Superior temporal gyrus (tissue), 1 donor: ENCODE data around the gene PRDX5.
A peak's percentile ranks its signal among the peaks of the same experiment; 100 is the strongest.

Source experiments
- DNase-seq: peaks from one replicate; pipeline ENCODE4 v3.0.0-alpha.2; 2016; ENCODE audit errors: extremely low spot score

The PRDX5 gene

DNA sequence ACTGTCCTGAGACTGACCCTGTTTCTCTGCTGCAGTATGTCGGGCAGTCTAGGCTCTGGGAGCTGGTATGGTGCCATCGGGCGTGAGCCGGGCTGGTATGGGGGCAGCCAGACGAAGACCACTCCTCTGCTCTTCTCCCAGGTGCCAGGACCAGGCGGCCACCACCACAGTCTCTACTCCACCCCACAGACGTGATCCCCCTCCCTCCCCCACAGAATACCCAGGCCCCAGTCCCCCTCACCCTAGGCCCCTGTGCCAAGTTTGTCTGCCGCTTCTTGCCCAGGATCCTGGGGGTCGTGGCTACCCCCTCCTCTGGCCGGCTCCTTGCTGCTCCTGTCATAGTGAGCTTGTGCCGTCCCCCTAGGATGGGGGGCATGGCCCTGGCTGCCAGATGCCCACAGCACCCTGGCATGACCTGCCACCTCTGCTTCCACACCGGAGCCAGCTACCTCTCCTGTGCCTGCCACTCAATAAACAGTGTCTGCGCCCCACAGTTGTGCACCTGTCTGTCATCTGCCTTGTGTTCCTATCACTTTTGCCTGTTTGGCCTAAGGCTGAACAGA is 28.8 kb upstream of the PRDX5 start:
- DNase-seq: no peak

DNA sequence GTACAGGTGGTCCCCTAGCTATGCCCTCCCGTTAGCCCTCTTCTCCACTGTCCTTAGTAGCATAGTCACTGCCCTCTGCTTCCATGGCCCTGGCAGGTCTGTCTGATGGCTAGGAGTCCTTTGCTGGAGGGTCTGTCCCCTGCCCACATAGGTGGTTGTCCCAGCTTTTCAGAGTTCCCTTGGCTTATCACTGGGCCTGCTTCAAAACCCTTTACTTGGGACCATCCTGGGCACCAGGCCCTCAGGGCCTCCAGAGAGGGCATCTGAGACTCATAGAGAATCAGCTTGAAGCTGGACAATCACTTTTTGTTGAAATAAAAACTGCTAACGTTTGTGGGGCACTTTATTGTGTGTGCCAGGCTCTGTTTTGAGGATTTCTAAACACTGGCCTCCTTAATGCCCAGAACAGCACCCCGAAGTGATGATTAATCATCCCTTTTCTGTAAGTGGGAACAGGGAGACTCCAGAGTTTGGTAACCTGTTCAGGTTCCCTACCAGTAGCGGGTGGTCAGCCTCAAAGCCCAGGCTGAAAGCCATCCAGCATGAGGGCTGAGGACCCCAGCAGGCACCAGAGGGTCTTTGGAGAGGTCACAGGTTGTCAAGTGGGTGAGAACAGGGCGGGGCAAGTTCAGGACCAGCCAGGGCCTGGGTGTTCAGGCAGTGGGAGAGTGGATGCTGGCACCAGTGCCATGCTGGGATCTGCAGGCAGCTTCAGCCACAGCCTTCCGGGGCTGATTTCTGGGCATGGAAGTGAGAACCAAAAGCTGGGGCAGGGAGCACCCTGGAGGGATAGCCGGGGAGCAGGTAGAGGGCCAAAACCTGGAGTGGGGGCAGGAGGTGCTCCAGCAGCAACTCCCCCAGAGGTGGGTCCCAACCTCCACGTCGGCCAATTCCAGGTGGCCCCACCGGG is 27.3 kb upstream of the PRDX5 start:
- DNase-seq: no peak

DNA sequence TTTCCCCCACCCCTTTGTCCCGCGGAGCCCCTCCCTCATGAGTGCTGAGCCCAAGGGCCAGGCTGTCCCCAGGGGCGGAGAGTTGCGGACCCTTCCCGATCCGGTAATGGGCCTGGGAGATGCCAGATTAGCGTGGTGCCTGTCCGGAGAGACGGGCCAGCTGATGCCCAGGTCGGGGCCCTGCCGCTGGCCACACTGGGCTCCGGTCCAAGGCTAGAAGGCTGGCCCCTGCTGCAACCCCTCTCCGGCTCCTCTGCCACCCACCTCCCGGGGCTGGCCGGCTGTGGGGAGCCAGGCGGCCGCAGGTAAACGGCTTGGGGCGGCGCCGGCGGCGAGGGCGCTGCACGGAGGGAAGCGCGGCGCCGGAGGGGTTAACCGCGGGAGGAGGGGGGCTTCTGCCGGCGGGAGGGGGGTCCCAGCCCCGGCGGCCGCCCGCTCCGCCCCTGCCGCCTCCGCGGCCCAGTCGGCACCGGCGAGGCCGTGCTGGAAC is 26.6 kb upstream of the PRDX5 start, which contains the start of gene KCNK4:
KCNK4 (plus strand) TSS at position 41 of the 490 bp plus-strand sequence. CDS start 1,717 bp downstream, outside the sequence.
- DNase-seq: no peak

DNA sequence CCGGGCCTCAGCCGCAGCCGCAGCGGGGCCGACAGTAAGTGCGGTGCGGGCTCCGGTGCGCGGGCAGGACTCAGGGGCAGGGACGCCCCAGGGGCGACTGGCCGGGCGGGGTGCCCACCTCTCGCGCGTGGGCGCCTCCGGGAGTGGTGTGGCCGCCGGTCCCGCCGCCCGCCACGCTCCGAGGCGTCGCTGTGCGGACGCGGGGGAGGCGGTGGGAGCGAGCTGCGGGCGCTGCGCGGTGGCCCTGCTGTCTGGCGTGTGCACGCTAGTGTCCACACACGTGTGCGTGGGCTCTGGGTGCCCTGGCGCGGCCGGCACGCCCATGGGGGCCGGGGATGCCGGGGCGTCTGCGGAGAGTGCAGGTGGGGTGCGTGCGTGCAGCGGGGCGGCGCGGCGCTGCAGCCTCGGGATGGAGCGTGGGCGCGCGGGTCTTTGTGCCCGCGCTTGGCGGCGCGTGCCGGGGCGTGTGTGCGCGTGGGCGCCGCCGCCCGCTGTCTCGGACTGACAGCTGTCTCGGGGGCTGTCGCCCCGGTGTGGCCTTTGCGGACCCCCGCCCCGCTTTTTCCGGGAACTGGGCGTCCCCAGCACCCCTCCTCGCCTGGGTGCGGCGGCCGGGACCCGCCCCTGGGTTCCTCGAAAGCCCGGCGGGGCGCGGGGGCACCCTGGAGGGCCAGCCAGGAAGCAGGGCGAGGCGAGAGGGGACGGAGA is 26.0 kb upstream of the PRDX5 start:
- DNase-seq: no peak

DNA sequence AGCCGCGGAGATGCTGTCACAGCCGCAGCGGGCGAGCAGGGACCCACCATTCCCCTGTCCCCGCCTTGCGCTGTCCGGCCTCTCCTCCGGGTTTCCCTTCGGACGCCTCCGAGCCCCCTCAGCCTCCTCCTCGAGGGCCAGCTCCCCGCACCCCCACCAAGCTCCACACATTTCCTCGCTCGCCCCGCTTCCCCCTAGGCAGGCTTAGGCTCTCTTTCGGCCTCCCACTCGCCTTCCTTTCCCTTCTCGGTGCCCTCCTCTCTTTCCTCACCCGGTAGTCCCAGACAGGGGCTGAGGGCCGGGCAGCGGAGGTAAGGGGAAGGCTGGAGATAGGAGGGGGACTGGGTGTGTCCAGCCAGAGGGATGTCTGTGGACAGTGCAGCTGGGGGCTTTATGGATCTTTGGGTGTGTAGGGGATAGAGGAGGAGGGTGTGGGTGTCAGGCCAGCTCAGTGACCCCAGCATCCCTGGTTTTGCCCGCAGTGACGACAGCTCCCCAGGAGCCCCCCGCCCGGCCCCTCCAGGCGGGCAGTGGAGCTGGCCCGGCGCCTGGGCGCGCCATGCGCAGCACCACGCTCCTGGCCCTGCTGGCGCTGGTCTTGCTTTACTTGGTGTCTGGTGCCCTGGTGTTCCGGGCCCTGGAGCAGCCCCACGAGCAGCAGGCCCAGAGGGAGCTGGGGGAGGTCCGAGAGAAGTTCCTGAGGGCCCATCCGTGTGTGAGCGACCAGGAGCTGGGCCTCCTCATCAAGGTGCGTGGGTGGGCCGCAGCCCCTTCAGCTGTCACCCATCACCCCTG is 25.3 kb upstream of the PRDX5 start:
- no peak for DNase-seq

DNA sequence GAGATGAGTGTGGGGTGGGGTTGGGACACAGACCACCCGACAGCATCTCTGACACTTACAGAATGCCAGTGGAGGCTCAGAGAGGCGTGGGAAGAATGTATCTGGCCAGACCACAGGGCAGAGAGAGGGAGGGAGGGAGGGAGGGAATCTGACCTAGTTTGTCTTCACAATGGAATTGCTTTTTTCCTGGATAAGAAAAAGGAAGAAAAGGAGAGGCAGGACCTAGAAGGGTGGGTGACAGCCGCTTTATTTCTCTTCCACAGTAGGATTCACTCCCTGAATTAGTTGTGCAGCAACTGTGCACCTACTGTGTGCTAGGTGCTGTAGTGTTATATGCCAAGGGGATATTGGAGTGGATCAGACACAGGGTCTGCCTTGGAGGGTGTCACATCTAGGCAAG is 23.1 kb upstream of the PRDX5 start:
- DNase-seq: no peak

DNA sequence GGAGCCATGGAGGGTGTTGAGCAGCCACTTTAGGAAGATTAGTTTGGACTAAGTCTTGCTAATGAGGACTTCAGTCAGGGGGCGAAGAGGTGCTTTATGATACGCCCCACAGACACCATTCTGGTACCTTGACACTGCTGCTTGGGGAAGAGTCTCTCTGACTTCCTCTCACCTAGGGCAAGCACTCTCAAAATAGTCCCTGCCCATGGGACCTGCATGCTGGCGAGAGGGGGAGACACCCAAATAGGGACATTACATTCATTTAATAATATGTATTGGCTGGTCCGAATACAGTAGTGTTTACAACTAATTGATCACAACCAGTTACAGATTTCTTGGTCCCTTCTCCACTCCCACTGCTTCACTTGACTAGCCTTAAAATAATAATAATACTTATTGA is 22.2 kb upstream of the PRDX5 start:
- DNase-seq: no peak

DNA sequence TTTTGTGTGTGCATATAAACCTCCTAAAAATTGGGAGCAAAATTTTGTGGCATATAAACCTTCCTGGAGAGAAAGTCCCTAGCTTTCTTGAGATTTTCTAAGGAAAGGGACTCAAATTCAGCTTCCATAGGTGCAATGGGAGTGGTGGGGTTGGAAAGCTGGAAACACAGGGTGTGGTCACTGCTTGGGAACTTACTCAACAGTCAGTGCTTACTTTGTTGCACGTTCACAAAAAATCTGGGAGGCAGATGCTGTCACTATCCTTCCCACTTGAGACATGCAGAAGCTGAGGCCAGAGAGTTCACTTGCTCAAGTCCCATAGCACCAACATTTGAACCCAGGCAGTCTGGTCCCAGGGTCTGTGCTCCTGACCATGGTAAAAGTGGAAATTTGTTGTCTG is 21.7 kb upstream of the PRDX5 start:
- no peak for DNase-seq

DNA sequence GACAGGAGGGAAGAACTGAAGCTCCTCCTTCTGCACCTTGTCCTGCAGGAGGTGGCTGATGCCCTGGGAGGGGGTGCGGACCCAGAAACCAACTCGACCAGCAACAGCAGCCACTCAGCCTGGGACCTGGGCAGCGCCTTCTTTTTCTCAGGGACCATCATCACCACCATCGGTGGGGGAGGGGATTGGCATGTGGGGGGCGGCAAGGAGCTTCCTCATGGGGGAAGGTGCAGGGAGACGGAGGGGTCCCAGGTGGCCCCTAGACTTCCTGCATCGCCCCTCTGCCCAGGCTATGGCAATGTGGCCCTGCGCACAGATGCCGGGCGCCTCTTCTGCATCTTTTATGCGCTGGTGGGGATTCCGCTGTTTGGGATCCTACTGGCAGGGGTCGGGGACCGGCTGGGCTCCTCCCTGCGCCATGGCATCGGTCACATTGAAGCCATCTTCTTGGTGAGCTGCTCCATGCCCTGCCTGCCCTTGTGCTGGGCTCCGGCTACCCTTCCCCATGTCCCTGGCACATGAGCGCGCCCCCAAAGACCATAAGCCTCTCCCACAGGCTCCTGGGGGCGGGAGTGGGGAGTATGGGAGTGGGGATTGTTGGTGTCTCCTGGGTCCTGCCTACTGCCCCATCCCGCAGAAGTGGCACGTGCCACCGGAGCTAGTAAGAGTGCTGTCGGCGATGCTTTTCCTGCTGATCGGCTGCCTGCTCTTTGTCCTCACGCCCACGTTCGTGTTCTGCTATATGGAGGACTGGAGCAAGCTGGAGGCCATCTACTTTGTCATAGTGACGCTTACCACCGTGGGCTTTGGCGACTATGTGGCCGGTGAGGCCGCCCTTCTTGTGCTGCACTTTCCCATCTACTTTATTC is 20.9 kb upstream of the PRDX5 start:
- DNase-seq: no peak

DNA sequence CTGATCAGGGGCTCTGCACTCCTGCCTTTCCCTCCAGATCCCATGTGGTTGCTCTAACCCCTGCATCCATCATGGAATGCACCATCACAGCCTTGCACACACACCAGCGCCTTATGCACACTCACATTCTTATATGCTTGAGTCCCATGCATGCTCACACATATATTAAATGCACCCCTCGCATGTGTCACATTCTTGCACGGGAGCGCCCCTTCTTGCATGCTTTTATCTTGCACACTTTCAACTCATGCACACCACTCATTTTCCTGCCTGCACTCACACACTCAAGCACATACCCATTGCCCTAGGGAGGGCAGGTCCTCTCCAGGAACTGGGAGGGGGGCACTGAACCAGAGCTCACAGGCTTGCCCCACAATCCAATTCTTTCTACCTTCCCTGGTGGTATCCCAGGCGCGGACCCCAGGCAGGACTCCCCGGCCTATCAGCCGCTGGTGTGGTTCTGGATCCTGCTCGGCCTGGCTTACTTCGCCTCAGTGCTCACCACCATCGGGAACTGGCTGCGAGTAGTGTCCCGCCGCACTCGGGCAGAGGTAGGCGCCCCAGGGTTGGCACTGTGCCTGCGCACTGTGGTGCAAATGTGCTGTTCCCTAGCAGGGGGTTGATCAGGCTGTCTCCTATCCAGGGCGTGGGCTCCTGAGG is 20.1 kb upstream of the PRDX5 start:
- no peak for DNase-seq

DNA sequence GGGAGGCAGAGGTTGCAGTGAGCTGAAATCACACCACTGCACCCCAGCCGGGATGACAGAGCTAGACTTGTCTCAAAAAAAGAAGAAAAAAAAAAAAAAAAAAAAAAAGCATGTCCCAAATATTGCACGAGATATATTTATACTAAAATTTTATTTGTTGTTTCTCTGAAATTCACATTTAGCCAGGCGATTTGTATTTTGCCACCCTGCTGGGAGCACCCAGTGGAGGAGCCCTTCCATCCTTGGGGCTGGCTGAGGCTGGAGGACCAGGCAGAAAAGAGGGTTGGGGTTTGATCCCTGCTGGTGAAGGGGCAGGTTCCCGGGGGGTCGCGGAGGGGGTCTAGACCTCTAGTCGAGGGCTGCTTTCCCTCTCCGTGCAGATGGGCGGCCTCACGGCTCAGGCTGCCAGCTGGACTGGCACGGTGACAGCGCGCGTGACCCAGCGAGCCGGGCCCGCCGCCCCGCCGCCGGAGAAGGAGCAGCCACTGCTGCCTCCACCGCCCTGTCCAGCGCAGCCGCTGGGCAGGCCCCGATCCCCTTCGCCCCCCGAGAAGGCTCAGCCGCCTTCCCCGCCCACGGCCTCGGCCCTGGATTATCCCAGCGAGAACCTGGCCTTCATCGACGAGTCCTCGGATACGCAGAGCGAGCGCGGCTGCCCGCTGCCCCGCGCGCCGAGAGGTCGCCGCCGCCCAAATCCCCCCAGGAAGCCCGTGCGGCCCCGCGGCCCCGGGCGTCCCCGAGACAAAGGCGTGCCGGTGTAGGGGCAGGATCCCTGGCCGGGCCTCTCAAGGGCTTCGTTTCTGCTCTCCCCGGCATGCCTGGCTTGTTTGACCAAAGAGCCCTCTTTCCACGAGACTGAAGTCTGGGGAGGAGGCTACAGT is 18.7 kb upstream of the PRDX5 start:
- peak; percentile 68 for DNase-seq

DNA sequence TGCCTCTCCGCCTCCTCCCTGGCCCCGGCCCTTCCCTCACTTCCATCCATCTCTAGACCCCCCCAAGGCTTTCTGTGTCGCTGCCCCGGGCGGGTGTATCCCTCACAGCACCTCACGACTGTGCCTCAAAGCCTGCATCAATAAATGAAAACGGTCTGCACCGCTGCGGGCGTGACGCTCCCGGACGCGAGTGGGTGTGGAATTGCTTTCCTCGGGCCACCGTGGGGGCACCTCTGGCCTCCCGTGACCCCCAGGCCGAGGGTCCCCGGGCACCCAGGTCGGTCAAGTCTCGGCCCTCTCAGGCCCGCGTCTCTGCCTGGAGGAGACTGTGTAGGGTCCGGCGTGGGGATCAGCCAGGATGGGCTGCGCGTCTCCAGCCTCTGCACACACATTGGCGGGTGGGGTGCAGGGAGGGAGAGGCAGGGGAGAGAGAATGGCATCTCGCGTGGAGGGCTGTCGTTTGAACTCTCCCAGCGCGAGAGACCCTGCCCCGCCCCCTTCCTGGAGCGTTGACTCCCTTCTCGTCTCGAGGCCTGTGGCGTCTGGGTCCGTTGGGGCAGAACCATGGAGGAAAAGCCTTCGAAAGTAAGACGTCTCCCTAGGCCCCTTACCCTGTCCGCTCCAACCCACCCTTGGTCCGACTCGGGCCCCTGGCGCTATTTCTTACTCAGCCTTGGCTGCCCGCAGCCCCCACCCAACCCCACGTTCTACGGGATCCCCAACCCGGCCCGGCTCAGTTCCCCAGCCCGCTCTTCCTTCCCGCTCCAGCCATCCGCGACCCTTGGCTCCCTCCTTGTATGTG is 17.9 kb upstream of the PRDX5 start, which contains the start of gene CATSPERZ:
CATSPERZ (plus strand) TSS at position 512 of the 802 bp plus-strand sequence; CDS start at position 565, 53 bp downstream.
- no peak for DNase-seq

DNA sequence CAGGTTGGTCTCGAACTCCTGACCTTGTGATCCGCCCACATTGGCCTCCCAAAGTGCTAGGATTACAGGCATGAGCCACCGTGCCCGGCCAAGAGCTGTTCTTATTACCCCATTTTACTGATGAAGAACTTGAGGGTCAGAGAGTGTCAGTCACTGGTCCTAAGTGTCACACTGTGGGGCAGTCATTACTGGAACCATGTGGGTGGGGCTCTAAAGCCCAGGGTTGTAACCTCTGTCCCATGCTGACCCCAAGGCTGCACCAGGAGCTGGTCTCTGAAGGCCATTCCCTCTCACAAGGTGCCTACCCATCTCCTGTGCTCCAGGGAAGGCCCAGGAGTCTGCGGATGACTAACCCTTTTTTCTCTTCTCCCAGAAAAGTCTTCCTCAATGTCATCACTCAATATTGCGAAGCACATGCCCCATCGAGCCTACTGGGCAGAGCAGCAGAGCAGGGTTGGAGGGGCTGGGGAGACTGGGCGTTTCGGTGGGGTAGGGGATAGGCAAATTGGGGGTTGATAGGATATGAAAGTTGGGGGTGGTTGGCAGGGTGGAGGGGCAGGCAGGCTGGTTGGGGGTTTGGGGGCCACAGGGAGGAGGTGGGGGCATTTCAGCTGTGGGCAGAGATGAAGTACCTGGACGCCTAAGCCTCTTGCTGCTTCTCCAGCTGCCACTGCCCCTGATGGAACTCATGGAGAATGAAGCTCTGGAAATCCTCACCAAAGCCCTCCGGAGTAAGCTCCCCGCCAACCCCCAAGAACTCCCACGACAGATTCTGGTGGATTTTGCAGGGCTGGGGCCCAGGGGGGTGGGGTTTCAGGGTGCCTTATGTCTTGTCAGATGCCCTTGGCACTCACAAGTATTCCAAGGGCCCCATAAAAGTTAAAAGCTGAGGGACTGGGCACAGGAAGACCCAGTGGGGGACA is 14.6 kb upstream of the PRDX5 start:
- DNase-seq: no peak

DNA sequence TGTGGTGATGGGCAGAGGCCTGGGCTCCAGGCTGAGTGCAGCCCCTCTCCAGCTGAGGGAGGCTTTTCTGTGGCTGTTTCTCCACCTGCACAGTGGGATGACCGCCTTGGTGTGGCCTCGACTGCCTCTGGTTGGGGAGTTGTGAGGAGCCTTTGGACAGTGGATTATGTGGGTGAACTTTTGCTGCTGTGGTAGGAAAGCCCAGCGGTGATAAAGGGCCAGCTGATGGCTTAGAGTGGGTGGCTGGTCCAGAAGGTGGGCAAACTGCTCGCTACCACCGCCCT is 13.9 kb upstream of the PRDX5 start:
- no peak for DNase-seq

DNA sequence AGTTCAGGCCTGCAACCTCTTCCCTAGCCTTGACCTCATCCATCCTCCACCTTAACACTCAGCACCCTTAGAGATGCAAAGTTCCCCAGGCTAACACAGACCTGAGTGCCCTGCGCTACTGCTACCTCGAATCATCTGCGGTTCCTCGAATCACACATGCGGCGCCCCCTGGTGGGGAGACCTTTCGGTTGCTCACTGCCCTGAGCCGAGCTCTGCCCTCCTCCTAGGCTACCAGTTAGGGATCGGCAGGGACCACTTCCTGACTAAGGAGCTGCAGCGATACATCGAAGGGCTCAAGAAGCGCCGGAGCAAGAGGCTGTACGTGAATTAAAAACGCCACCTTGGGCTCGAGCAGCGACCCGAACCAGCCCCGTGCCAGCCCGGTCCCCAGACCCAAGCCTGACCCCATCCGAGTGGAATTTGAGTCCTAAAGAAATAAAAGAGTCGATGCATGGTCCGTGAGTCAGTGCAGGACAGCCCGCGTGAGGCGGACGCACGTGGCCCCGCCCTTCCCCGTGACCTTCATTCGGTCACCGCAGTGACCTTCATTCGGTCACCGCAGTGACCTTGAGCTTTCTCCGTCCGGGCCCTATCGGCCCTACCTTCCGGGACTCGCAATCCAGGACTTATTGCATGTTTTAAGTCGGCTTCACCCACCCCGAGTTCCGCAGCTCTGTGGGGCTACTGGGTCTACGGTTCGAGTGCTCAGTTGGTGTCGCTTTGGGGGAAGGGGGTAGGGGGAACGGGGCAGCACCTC is 13.4 kb upstream of the PRDX5 start:
- peak; percentile 93 for DNase-seq

DNA sequence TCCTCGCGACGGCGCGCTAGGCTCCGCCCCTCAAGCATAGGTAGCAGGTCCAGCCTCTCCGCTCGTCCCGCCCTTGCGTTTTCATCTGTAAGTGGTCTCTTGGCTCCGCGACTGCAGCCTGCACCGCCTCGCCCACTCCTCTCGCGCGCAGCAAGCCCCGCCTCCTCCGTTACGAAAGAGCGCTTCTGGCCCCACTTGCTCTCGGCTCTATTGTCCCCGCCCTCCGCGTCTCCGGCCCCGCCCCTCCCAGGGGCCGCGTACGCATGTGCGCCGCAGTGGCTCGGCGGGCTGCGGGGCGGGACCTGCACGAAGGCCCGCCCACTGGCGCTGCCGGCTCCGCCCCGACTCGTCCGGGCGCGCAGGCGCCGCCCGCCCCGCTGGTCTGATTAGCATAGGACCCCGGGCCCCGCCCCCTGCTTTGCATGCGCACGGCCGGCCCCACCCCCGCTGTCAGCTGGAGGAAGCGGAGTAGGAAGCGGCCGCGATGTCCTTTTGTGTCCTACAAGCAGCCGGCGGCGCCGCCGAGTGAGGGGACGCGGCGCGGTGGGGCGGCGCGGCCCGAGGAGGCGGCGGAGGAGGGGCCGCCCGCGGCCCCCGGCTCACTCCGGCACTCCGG is 12.7 kb upstream of the PRDX5 start, which contains the start of gene ESRRA:
ESRRA (plus strand) TSS at position 450 of the 616 bp plus-strand sequence. CDS start 1,656 bp downstream, outside the sequence.
- DNase-seq: peak; percentile 97
